VCaP (cell line): Measurements from ENCODE around the gene DIAPH2.

Experiments
- H3K27ac ChIP-seq: fragments of 450-650 bp; 2 replicates; pipeline ENCODE4 v1.5.1; 2017
- CTCF ChIP-seq: fragments of 450-650 bp; conservative IDR thresholded peaks from 2 replicates; pipeline ENCODE4 v1.5.1; 2017; ENCODE audit warnings: mild to moderate bottlenecking, moderate library complexity

DIAPH2 gene

GRCh38 chrX:96774116-96774515 is 89.5 kb downstream of the DIAPH2 start:
- TF ChIP-seq CTCF, result no peak
- no peak overlapping the region for H3K27ac ChIP-seq

- H3K27ac ChIP-seq, result no peak overlapping the region
- no peak for TF ChIP-seq CTCF
Observed at GRCh38 chrX:96776966-96777365, 92.3 kb downstream of the DIAPH2 start.

GRCh38 chrX:96791559-96791958 is 106.9 kb downstream of the DIAPH2 start:
- H3K27ac ChIP-seq, result no peak overlapping the region
- TF ChIP-seq CTCF, result no peak

- no peak overlapping the region for H3K27ac ChIP-seq
- no peak for TF ChIP-seq CTCF
Observed at GRCh38 chrX:96792047-96792446, 107.4 kb downstream of the DIAPH2 start.

GRCh38 chrX:96798982-96799381 is 114.3 kb downstream of the DIAPH2 start:
- TF ChIP-seq CTCF, result no peak
- no peak overlapping the region for H3K27ac ChIP-seq

- TF ChIP-seq CTCF, result no peak
- H3K27ac ChIP-seq, result no peak overlapping the region
Observed at GRCh38 chrX:96807318-96807717, 122.7 kb downstream of the DIAPH2 start.

- TF ChIP-seq CTCF, result no peak
- H3K27ac ChIP-seq, result no peak overlapping the region
Observed at GRCh38 chrX:96820935-96821334, 136.3 kb downstream of the DIAPH2 start.

GRCh38 chrX:96824166-96824565 is 139.5 kb downstream of the DIAPH2 start:
- H3K27ac ChIP-seq, result no peak overlapping the region
- TF ChIP-seq CTCF, result no peak
